ENCODE data around the gene KCNIP1. TPM values are rescaled to one million over a fixed set of nuclear protein-coding genes. Genes with fewer than 3 reads are reported as not detected.
A peak's percentile ranks its signal among the peaks of the same experiment; 100 is the strongest.

KCNIP1 gene
- total and polyA plus RNA-seq, 2 of the 8 experiments (the other 6 are each of a cell fraction or from before 2014, with no cell fraction given): 0.52 to 0.83 TPM

GRCh38 chr5:170774831-170775230 lies 271.0 kb downstream of the KCNIP1 start:
- CTCF ChIA-PET (ENCODE audit: partially characterized antibody): interaction anchor here (1.1 to 6.3 kb wide), 4 partner anchors 14 to 78 kb away, joined by 3 to 91 read pairs (median 40); no protein-coding TSS in a partner anchor
- no peak overlapping the region for H3K14ac ChIP-seq (ENCODE audit: insufficient read length)
- TF ChIP-seq ASH2L (IDR thresholded peaks at IDR 0.05; ENCODE audit: low read length) (no peak), RAD21 (IDR thresholded peaks at IDR 0.05 in 1 of 2, conservative IDR thresholded peaks at IDR 0.05 in 1 of 2; ENCODE audit: low read depth in 2 of 2, low read length in 2 of 2) (peak in 1 of 2 experiments; percentile 38; a peak in 1 of 4 replicates), KDM1A (IDR thresholded peaks at IDR 0.05; ENCODE audit: borderline replicate concordance, low read length) (peak; percentile 60; the same call in 1 of the 2 replicates), JUN (IDR thresholded peaks at IDR 0.05; ENCODE audit: low read depth, low read length) (no peak), BCL11A (IDR thresholded peaks at IDR 0.05; ENCODE audit: low read depth in 2 of 2, low read length in 2 of 2) (no peak), SP1 (IDR thresholded peaks at IDR 0.05; ENCODE audit: low read depth, low read length) (no peak), CHD1 (IDR thresholded peaks at IDR 0.05; ENCODE audit: low read depth, low read length) (no peak), USF2 (IDR thresholded peaks at IDR 0.05; ENCODE audit: low read length) (no peak), CTCF (IDR thresholded peaks at IDR 0.05; ENCODE audit: control extremely low read depth in 1 of 3, insufficient read depth in 1 of 3, low read depth in 1 of 3, low read length in 3 of 3) (peak in 1 of 3 experiments; percentile 19; a peak in 2 of 4 replicates)

More at GRCh38 chr5:170774831-170775230, 271.0 kb downstream of the KCNIP1 start:
- Histone ChIP-seq H2BK120ac (replicated peaks; ENCODE audit: low read depth, low read length) (peak overlapping the region; percentile 58), H3K36me3 (ENCODE audit: control insufficient read depth in 2 of 4, insufficient read depth in 4 of 4, low read length in 3 of 4) (no peaks in the 10 kb centered on the region), H2BK20ac (ENCODE audit: low read length) (peak overlapping the region; percentile 53; the same call in 1 of the 2 replicates), H3K9me3 (ENCODE audit: insufficient read depth in 2 of 2, low read depth in 1 of 2, low read length in 1 of 2) (no peaks in the 10 kb centered on the region), H3K4me1 (replicated peaks in 1 of 4; ENCODE audit: control insufficient read depth in 3 of 4, insufficient read depth in 4 of 4, low read length in 3 of 4) (peaks cover 4 to 15% (median 8%) of the 10 kb centered on the region in 4 experiments), H4K5ac (ENCODE audit: insufficient read length, low read depth, low read length) (no peak overlapping the region), H2AFZ (ENCODE audit: low read length) (no peak overlapping the region), H3K27me3 (replicated peaks in 1 of 4; ENCODE audit: control insufficient read depth in 3 of 4, extremely low read depth in 1 of 4, insufficient read depth in 3 of 4, low read length in 3 of 4) (no peaks in the 10 kb centered on the region), H3K79me2 (ENCODE audit: control insufficient read depth in 1 of 2, insufficient read depth in 2 of 2, low read length in 2 of 2) (no peaks in the 10 kb centered on the region), H2AK5ac (ENCODE audit: low read depth, low read length) (no peak overlapping the region), H2BK12ac (ENCODE audit: low read depth, low read length) (no peak overlapping the region), H3K56ac (replicated peaks; ENCODE audit: insufficient read length, low read depth, low read length) (no peak overlapping the region), H2BK15ac (ENCODE audit: low read length) (no peak overlapping the region), H3K18ac (ENCODE audit: extremely low read depth, low read length) (0 out of 2 replicates have a peak overlapping the region, but pooled peaks have one; percentile 25), H3K23ac (ENCODE audit: insufficient read length) (no peak overlapping the region), H3K4me2 (ENCODE audit: insufficient read depth in 1 of 2, low read depth in 2 of 2, low read length in 2 of 2) (no peak overlapping the region), H4K91ac (replicated peaks; ENCODE audit: insufficient read length, low read length) (peak overlapping the region; percentile 91), H2BK5ac (ENCODE audit: low read depth, low read length) (peak overlapping the region; percentile 9; the same call in 1 of the 2 replicates), H3K4me3 (ENCODE audit: extremely low read depth in 1 of 4, insufficient read depth in 2 of 4, low read depth in 3 of 4, low read length in 4 of 4) (no peak overlapping the region), H4K8ac (ENCODE audit: extremely low read depth, insufficient read depth, low read length) (no peak overlapping the region), H4K20me1 (replicated peaks in 1 of 2; ENCODE audit: control insufficient read depth in 1 of 2, insufficient read depth in 2 of 2, low read length in 2 of 2) (no peaks in the 10 kb centered on the region), H3K79me1 (ENCODE audit: low read depth, low read length) (no peaks in the 10 kb centered on the region), H3K4ac (replicated peaks; ENCODE audit: insufficient read length, low read depth, low read length) (no peak overlapping the region), H3K9ac (replicated peaks in 1 of 4; ENCODE audit: extremely low read depth in 1 of 4, low read depth in 3 of 4, low read length in 3 of 4) (no peak overlapping the region), H3K23me2 (ENCODE audit: low read depth, low read length) (no peaks in the 10 kb centered on the region), H3K27ac (ENCODE audit: low read depth, low read length) (no peak overlapping the region)
- WGBS, 2 experiments (ENCODE audit: extremely low coverage in 1 of 2, insufficient coverage in 1 of 2, insufficient read length in 1 of 2, insufficient replicate concordance in 2 of 2, low coverage in 1 of 2, low lambda C conversion rate in 2 of 2, missing lambda C conversion rate in 1 of 2): 87% methylated on average over 5 of the region's 5 CpGs; no CpG with 5 or more reads in 1 of the 2 experiments
- no peak for FAIRE-seq
- DNase-seq (ENCODE audit: low read depth in 1 of 2, low spot score in 2 of 2): no peak
- POLR2A ChIA-PET (ENCODE audit: partially characterized antibody): interaction anchor here (0.9 to 6.0 kb wide), 4 partner anchors 9 to 29 kb away, joined by 3 to 31 read pairs (median 6); no protein-coding TSS in a partner anchor

Measured in H1 (cell line).